RCC 7860 (cell line): ENCODE data around the gene IRF2BPL.

Source experiments
- DNase-seq: peaks from one replicate; pipeline ENCODE4 v3.0.0-alpha.2; 2015; ENCODE audit warnings: low spot score
- FAIRE-seq: peaks from 2 replicates; lab custom pipeline; 2012; peaks lifted over from hg19 to GRCh38; lab: Jason Lieb, UNC

The IRF2BPL gene

DNA sequence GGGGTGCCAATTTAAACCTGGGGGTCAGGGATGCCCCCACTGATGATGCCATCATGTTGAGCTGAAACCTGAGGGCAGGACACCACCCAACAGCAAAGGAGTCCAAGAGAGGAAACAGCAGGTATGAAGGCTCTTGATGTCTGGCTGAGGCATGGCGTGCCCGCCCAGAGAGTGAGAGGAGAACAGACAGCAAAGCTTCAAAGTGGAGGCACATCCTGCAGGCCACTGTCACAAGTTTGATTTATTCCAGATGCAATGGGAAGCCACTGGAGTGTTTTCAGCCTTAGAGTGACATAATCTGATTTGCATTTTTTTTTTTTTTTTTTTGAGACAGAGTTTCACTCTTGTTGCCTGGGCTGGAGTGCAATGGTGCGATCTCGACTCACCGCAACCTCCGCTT is 34.8 kb downstream of the IRF2BPL start:
- FAIRE-seq (no peak), DNase-seq (no peak)

- FAIRE-seq: no peak
- DNase-seq: no peak
Observed at GRCh38 chr14:76990084-76990483, 38.4 kb downstream of the IRF2BPL start.

- FAIRE-seq (no peak), DNase-seq (no peak)
Observed at GRCh38 chr14:76987956-76988520, 40.5 kb downstream of the IRF2BPL start.

DNA sequence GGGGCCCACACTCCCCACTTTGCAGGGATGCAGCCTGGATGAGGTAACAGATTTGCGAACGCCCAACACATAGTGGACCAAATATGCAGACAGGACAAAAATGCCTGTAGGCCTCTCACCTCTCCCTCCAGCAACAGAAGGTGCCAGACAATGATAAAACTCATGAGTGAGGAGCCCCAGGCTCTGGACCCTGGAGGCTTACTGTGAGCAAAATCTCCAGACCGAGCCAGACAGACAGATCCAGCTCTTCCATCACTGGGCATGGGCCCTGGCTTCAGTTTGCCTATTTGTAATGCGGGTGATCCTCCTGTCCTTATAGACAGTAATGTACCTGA is 42.3 kb downstream of the IRF2BPL start:
- FAIRE-seq: no peak
- DNase-seq: no peak

DNA sequence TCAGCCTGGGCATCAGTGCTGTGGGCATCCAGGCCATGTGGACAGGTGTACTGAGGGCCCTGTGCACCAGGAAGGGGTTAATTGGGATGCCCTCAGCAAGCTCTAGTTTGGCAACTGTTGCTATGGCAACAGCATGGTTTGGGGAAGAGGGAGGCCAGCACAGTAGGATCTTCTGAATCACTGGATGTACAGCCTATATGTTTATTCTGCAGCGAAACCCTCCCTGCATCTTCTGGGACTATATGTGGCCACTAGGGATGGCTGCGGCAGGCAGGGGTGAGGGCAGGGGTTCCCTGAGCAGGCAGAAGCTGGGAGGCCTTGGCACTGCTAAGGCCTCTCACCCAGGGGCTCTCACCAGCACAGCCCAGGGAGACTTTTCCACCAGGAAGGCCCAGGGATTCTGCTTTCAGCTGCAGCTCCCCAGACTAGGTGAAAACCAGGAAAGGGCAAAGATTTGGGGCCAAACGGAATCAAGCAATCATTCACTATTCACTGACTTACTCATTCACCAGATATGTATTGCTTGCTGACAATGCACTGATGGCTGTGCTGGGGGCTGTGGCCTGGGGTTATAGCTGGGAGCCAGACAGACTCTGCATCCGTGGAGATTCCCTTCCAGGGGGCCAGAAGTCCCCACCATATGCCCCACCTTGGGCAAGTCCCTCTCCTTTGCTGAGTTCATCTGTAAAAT is 42.8 kb downstream of the IRF2BPL start:
- DNase-seq (peak; percentile 48), FAIRE-seq (no peak)

GRCh38 chr14:76984787-76985375 is 43.6 kb downstream of the IRF2BPL start:
- DNase-seq (peak; percentile 30), FAIRE-seq (no peak)

DNA sequence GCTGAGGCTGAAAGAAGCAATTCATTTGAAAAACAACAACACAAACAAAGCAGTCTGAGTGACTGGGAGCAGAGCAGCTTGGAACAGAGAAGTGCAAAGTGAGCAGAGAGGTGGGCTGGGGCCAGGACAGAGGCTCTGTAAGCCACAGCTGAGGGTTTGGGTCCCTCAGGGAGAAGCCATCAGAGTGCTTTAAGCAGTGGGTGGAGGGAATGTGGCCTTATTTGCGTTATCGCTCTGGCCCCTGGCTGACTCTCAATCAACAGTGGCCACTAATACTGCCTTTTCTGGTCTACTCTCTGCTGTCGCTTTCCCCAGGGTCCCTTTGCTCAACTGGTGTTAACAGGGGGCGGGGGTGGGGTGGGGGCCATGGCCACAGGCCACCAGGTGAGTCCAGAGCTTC is 44.2 kb downstream of the IRF2BPL start:
- no peak for FAIRE-seq
- DNase-seq: no peak

GRCh38 chr14:76981670-76982069 is 46.8 kb downstream of the IRF2BPL start:
- FAIRE-seq (no peak), DNase-seq (no peak)

DNA sequence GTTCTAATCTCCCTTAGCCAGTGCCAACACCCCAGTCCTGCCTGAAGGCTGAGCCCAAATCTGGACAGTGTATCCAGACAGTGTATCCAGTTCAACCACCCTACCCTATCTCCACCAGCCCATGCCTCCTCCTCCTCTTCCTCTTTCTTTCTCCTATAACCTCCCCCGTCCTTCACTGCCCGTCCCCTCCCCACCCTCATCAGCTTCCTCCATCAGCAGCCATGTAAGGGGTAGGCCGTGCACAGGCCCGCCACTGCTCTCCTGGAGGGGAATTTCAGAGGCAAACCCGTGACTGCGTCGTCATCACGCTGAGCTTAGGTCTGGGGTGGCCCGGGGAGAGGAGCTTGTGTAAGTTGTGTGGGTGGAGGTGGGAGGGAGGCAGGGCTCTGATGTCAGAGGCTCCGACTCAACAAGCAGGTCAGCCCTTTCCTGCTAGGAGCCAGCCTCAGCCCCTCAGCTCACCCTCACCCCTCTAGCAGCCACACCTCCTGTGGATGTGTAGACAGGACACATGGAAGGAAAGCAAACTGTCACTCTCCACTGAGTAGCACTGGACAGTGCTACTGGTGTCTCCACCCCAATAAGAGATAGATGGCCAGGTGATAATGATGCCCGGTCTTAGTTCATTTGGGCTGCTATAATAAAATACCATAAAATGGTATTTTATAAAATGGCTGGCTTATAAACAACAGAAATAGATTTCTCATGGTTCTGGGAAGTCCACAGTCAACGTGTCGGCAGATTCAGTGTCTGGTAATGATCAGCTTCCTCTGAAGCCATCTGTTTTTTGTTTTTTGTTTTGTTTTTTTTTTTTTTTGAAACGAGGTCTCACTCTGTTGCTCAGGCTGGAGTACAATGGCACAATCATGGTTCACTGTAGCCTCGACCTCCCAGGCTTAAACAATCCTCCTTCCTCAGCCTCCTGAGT is 50.5 kb downstream of the IRF2BPL start:
- no peak for DNase-seq
- no peak for FAIRE-seq

DNA sequence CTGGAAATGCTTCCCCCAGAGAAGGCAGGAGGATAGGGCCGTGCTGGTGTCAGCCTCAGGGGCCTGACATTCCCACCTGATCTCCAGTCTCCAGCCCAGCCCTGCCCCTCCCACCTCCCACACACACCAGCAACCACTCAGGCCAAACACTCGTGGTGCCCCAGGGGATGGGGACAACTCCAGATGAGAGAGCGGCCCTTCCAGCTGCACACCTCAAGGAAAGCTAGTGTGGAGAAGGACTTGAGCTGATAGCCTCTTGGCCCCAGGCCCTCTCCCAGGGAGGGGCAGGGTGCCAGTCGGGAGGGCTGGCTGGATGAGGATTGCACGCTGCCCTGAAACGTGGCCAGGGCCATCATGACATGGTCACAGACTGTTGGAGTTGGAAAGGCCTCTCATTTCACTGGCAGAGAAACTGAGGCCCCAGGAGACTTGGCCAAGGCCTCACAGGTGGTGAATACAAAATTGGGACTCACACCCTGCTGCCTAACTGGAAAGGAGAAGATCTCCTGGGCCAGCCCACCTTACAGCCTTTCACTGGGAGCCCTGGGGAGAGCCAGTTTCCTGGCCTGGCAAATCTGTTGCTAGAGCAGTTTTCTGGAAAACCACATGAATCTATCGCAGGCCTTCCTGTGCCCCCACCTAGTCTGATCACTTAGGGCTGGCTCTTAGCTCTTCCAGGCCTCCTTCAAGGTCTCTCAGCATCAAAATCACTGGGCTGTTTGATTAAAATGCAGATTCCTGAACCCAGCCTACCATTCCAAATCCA is 52.1 kb downstream of the IRF2BPL start:
- FAIRE-seq (no peak), DNase-seq (no peak)

GRCh38 chr14:76975812-76976211 is 52.7 kb downstream of the IRF2BPL start:
- FAIRE-seq (no peak), DNase-seq (no peak)

- DNase-seq (no peak), FAIRE-seq (no peak)
Observed at GRCh38 chr14:76975051-76975450, 53.5 kb downstream of the IRF2BPL start.
